HEK293 (cell line): Measurements from ENCODE around the gene RNF169.

Source experiments
- CTCF ChIA-PET: fragments of 350-600 bp; formaldehyde crosslinking; extraction: SDS; loops from one replicate; lab custom pipeline; 2021; ENCODE audit warnings: antibody characterized with exemption; lab: Yijun Ruan, JAX
- POLR2A ChIA-PET: fragments of 300-600 bp; formaldehyde crosslinking; extraction: SDS; loops from one replicate; lab custom pipeline; 2020; ENCODE audit warnings: antibody characterized with exemption, inconsistent platforms; lab: Yijun Ruan, JAX
- H3K27ac ChIP-seq: fragments of 200-500 bp; sonication (Bioruptor generic); 2 replicates; pipeline ENCODE4 v1.5.1; 2014; ENCODE audit warnings: low read depth, low read length, control low read depth, inconsistent platforms; ENCODE audit errors: extremely low read depth
- H3K36me3 ChIP-seq, 2 experiments: fragments of 200-500 bp in 1 of 2; sonication (Bioruptor generic) in 1 of 2; 1 replicate in 1 of 2; 2 replicates in 1 of 2; pipeline ENCODE4 v1.5.1; 2014 to 2017; ENCODE audit warnings: inconsistent platforms in 2 of 2, low read length in 2 of 2; ENCODE audit not compliant: control insufficient read depth in 2 of 2, insufficient read depth in 1 of 2
- H3K4me1 ChIP-seq: fragments of 200-500 bp; sonication (Bioruptor generic); 2 replicates; pipeline ENCODE4 v1.5.1; 2014; ENCODE audit warnings: mild to moderate bottlenecking, low read length, inconsistent platforms; ENCODE audit not compliant: control insufficient read depth, insufficient read depth
- H3K4me3 ChIP-seq: 2 replicates; pipeline ENCODE4 v1.5.1; 2011; ENCODE audit warnings: low read depth, mild to moderate bottlenecking, control low read depth, low read length, moderate library complexity
- H3K9me3 ChIP-seq: fragments of 200-500 bp; sonication (Bioruptor generic); 2 replicates; pipeline ENCODE4 v1.5.1; 2014; ENCODE audit warnings: low read depth, low read length, inconsistent platforms; ENCODE audit not compliant: control insufficient read depth, insufficient read depth
- BCL11A ChIP-seq: fragments of 450-650 bp; formaldehyde crosslinking; IDR thresholded peaks from 2 replicates; pipeline ENCODE4 v1.5.1; 2016; ENCODE audit warnings: low read depth, missing biosample characterization, missing genetic modification characterization
- ELK4 ChIP-seq: IDR thresholded peaks from 2 replicates; pipeline ENCODE4 v1.6.1; 2011; ENCODE audit warnings: mild to moderate bottlenecking, low read depth, low read length, borderline replicate concordance
- KLF7 ChIP-seq: fragments of 450-650 bp; formaldehyde crosslinking; IDR thresholded peaks from 2 replicates; pipeline ENCODE4 v1.5.1; 2016; ENCODE audit warnings: missing biosample characterization, missing genetic modification characterization, borderline replicate concordance
- MEIS1 ChIP-seq: sonication (generic); formaldehyde crosslinking; IDR thresholded peaks from 2 replicates; pipeline ENCODE4 v1.8.1; 2022; ENCODE audit warnings: missing genetic modification reagents, mild to moderate bottlenecking, borderline replicate concordance
- MZF1 ChIP-seq: fragments of 450-650 bp; formaldehyde crosslinking; IDR thresholded peaks from 2 replicates; pipeline ENCODE4 v1.5.1; 2017; ENCODE audit warnings: missing biosample characterization, missing genetic modification characterization, borderline replicate concordance
- ZBTB1 ChIP-seq: fragments of 450-650 bp; formaldehyde crosslinking; IDR thresholded peaks from 2 replicates; pipeline ENCODE4 v1.5.1; 2016; ENCODE audit warnings: missing biosample characterization, missing genetic modification characterization
- ZNF112 ChIP-seq: fragments of 450-650 bp; formaldehyde crosslinking; IDR thresholded peaks from 2 replicates; pipeline ENCODE4 v1.5.0; 2017; ENCODE audit warnings: missing biosample characterization, missing genetic modification characterization
- ZNF157 ChIP-seq: fragments of 450-650 bp; formaldehyde crosslinking; IDR thresholded peaks from 2 replicates; pipeline ENCODE4 v1.5.1; 2016; ENCODE audit warnings: missing biosample characterization, missing genetic modification characterization
- ZNF221 ChIP-seq: fragments of 450-650 bp; formaldehyde crosslinking; IDR thresholded peaks from 2 replicates; pipeline ENCODE4 v1.5.1; 2017; ENCODE audit warnings: missing biosample characterization, missing genetic modification characterization, borderline replicate concordance
- ZNF274 ChIP-seq, 2 experiments: fragments of 200-500 bp in 1 of 2; fragments of 450-650 bp in 1 of 2; sonication (Bioruptor generic) in 1 of 2; formaldehyde crosslinking in 1 of 2; IDR thresholded peaks; 2 replicates each; pipeline versions ENCODE4 v1.5.1 to v1.6.1; 2014 to 2016; ENCODE audit warnings: borderline replicate concordance in 1 of 2, inconsistent platforms in 1 of 2, low read length in 1 of 2, missing biosample characterization in 1 of 2, missing genetic modification characterization in 1 of 2
- ZNF354C ChIP-seq: fragments of 450-650 bp; formaldehyde crosslinking; IDR thresholded peaks from 2 replicates; pipeline ENCODE4 v1.5.1; 2016; ENCODE audit warnings: missing biosample characterization, missing genetic modification characterization, low read depth, borderline replicate concordance
- ZNF501 ChIP-seq: fragments of 450-650 bp; formaldehyde crosslinking; IDR thresholded peaks from 2 replicates; pipeline ENCODE4 v1.5.1; 2016; ENCODE audit warnings: missing biosample characterization, missing genetic modification characterization
- ZNF518A ChIP-seq: fragments of 450-650 bp; formaldehyde crosslinking; conservative IDR thresholded peaks from 2 replicates; pipeline ENCODE4 v1.5.1; 2016; ENCODE audit warnings: low read depth, missing biosample characterization, missing genetic modification characterization
- ZNF596 ChIP-seq: fragments of 450-650 bp; IDR thresholded peaks from 2 replicates; pipeline ENCODE4 v1.5.0; 2018; ENCODE audit warnings: missing biosample characterization, mild to moderate bottlenecking, missing genetic modification characterization, moderate library complexity
- ZNF654 ChIP-seq: fragments of 450-650 bp; formaldehyde crosslinking; IDR thresholded peaks from 2 replicates; pipeline ENCODE4 v1.5.1; 2016; ENCODE audit warnings: low read depth, missing biosample characterization, missing genetic modification characterization
- TF ChIP-seq, protein P1 (sequence below): fragments of 450-650 bp; formaldehyde crosslinking; IDR thresholded peaks from 2 replicates; pipeline ENCODE4 v1.5.1; 2016; ENCODE audit warnings: missing biosample characterization, missing genetic modification characterization, borderline replicate concordance
- TF ChIP-seq, protein P2 (sequence below): fragments of 450-650 bp; formaldehyde crosslinking; IDR thresholded peaks from 2 replicates; pipeline ENCODE4 v1.5.1; 2017; ENCODE audit warnings: missing biosample characterization, missing genetic modification characterization

RNF169 gene

DNA sequence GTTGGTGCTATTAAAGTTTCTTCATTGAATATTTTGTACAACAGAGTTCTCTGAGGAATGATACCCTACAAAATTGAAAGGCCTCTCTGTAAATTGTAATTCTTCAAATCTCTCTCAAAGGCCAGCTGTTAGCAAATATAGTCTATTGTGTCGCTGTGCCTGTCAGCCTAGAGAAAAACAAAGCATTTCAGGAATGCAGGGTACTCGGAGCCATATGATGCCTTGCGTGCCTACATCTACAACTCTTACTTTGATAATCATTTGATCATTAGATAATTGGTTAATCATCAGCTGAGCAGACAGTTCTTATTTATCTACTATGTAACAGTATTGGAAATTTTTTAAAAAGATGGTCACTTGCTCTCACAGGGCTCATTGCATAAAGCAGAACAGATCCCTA lies 67.3 kb downstream of the RNF169 start:
- Histone ChIP-seq H3K36me3 (peaks cover 0 to 42% of the 10 kb centered on the region in 2 experiments; a peak in 2 of 3 replicates), H3K9me3 (no peaks in the 10 kb centered on the region), H3K27ac (no peak overlapping the region), H3K4me1 (no peaks in the 10 kb centered on the region), H3K4me3 (no peak overlapping the region)
- ChIA-PET POLR2A (no interaction called here), CTCF (interaction anchor here (0.6 kb wide), 1 partner anchor 15 kb away, joined by 3 read pairs; no protein-coding TSS in a partner anchor)
- no peak for TF ChIP-seq ZNF501
- no peak for TF ChIP-seq MEIS1 (CRISPR knock-in tag)
- TF ChIP-seq ZNF112 (tag by site-specific recombination), result no peak
- TF ChIP-seq BCL11A, result no peak
- TF ChIP-seq ZNF157 (tag by site-specific recombination), result no peak

- H3K27ac ChIP-seq, result no peak overlapping the region
- peaks cover 0 to 40% of the 10 kb centered on the region in 2 experiments; a peak in 2 of 3 replicates for H3K36me3 ChIP-seq
- no peak overlapping the region for H3K4me3 ChIP-seq
- no peaks in the 10 kb centered on the region for H3K4me1 ChIP-seq
- no peaks in the 10 kb centered on the region for H3K9me3 ChIP-seq
- ChIA-PET POLR2A (no interaction called here), CTCF (no interaction called here)
- TF ChIP-seq ZNF596, result no peak
- TF ChIP-seq ZBTB1 (tag by site-specific recombination), result no peak
- TF ChIP-seq MEIS1 (CRISPR knock-in tag), result no peak
- TF ChIP-seq ZNF221 (tag by site-specific recombination), result no peak
- TF ChIP-seq, protein P1, sequence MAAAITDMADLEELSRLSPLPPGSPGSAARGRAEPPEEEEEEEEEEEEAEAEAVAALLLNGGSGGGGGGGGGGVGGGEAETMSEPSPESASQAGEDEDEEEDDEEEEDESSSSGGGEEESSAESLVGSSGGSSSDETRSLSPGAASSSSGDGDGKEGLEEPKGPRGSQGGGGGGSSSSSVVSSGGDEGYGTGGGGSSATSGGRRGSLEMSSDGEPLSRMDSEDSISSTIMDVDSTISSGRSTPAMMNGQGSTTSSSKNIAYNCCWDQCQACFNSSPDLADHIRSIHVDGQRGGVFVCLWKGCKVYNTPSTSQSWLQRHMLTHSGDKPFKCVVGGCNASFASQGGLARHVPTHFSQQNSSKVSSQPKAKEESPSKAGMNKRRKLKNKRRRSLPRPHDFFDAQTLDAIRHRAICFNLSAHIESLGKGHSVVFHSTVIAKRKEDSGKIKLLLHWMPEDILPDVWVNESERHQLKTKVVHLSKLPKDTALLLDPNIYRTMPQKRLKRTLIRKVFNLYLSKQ (tag by site-specific recombination), result no peak
- TF ChIP-seq, protein P2, sequence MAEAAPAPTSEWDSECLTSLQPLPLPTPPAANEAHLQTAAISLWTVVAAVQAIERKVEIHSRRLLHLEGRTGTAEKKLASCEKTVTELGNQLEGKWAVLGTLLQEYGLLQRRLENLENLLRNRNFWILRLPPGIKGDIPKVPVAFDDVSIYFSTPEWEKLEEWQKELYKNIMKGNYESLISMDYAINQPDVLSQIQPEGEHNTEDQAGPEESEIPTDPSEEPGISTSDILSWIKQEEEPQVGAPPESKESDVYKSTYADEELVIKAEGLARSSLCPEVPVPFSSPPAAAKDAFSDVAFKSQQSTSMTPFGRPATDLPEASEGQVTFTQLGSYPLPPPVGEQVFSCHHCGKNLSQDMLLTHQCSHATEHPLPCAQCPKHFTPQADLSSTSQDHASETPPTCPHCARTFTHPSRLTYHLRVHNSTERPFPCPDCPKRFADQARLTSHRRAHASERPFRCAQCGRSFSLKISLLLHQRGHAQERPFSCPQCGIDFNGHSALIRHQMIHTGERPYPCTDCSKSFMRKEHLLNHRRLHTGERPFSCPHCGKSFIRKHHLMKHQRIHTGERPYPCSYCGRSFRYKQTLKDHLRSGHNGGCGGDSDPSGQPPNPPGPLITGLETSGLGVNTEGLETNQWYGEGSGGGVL, result no peak
- TF ChIP-seq ZNF654 (tag by site-specific recombination), result no peak
- no peak for TF ChIP-seq MZF1 (tag by site-specific recombination)
- no peak for TF ChIP-seq KLF7 (tag by site-specific recombination)
- no peak for TF ChIP-seq ZNF112 (tag by site-specific recombination)
- TF ChIP-seq, all 188 proteins: peak for 0
Observed at GRCh38 chr11:74816664-74817063, 68.0 kb downstream of the RNF169 start.

- Histone ChIP-seq H3K36me3 (peaks cover 0 to 37% of the 10 kb centered on the region in 2 experiments; a peak in 2 of 3 replicates), H3K9me3 (no peaks in the 10 kb centered on the region), H3K4me1 (no peaks in the 10 kb centered on the region), H3K27ac (no peak overlapping the region), H3K4me3 (no peak overlapping the region)
- ChIA-PET POLR2A (no interaction called here), CTCF (interaction anchor here (0.7 to 1.0 kb wide), 3 partner anchors 113 to 566 kb away, joined by 3 to 5 read pairs (median 4); no protein-coding TSS in a partner anchor)
- TF ChIP-seq ELK4 (no peak), ZNF274 (IDR thresholded peaks at IDR 0.05; ENCODE audit: low read length) (no peak), ZNF274 (tag by site-specific recombination; IDR thresholded peaks at IDR 0.05; ENCODE audit: borderline replicate concordance) (no peak), ZNF354C (no peak), ZNF654 (tag by site-specific recombination) (no peak), ZNF518A (tag by site-specific recombination) (no peak)
- TF ChIP-seq, protein P2, result no peak
Observed at GRCh38 chr11:74818283-74818946, 69.8 kb downstream of the RNF169 start.
